ENCODE data around the gene OOSP3.

GRCh38 chr11:59894616-59895015 is 16.0 kb downstream of the OOSP3 start:
- TF ChIP-seq, protein P1, sequence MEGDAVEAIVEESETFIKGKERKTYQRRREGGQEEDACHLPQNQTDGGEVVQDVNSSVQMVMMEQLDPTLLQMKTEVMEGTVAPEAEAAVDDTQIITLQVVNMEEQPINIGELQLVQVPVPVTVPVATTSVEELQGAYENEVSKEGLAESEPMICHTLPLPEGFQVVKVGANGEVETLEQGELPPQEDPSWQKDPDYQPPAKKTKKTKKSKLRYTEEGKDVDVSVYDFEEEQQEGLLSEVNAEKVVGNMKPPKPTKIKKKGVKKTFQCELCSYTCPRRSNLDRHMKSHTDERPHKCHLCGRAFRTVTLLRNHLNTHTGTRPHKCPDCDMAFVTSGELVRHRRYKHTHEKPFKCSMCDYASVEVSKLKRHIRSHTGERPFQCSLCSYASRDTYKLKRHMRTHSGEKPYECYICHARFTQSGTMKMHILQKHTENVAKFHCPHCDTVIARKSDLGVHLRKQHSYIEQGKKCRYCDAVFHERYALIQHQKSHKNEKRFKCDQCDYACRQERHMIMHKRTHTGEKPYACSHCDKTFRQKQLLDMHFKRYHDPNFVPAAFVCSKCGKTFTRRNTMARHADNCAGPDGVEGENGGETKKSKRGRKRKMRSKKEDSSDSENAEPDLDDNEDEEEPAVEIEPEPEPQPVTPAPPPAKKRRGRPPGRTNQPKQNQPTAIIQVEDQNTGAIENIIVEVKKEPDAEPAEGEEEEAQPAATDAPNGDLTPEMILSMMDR (conservative IDR thresholded peaks at IDR 0.05 in 1 of 2, IDR thresholded peaks at IDR 0.05 in 1 of 2; ENCODE audit: extremely low read depth in 1 of 2, insufficient read depth in 1 of 2, low read depth in 1 of 2, low read length in 2 of 2) = no peak
- TF ChIP-seq EZH2 (IDR thresholded peaks at IDR 0.05; ENCODE audit: borderline replicate concordance, low read length) = no peak

Data from mammary epithelial cell (primary cell).